ENCODE measurements around the gene ADPRM. TPM values are rescaled to one million over a fixed set of nuclear protein-coding genes. Genes with fewer than 3 reads are reported as not detected.

ADPRM gene
- total RNA-seq, 6 donors from 2014 or later: 1.7 to 18.9 (median 8.2) TPM

DNA sequence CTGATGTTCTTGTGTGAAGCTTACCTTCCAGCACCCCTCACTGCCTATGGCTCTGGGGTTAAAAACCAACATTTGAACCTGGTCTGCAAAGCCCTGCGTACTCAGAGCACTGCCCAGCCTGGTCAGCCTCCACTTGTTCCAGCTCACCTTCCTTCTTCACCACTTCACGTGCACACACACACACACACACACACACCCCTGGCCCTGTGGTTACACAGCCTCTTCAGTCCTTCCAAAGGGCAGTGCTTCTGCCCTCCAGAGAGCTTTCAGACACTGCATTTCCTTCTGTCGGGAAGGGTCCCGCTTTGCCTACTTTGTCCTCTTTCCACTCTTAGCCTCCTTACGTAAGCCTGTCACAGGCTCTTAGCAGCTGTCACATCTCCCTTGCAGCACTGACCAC, 42.0 kb downstream of the ADPRM start:
- peaks cover 0 to 12% (median 3%) of the 10 kb centered on the region in 4 donors for H3K4me1 ChIP-seq
- no peak for TF ChIP-seq POLR2AphosphoS5 (IDR thresholded peaks at IDR 0.05)
- TF ChIP-seq, protein P1, sequence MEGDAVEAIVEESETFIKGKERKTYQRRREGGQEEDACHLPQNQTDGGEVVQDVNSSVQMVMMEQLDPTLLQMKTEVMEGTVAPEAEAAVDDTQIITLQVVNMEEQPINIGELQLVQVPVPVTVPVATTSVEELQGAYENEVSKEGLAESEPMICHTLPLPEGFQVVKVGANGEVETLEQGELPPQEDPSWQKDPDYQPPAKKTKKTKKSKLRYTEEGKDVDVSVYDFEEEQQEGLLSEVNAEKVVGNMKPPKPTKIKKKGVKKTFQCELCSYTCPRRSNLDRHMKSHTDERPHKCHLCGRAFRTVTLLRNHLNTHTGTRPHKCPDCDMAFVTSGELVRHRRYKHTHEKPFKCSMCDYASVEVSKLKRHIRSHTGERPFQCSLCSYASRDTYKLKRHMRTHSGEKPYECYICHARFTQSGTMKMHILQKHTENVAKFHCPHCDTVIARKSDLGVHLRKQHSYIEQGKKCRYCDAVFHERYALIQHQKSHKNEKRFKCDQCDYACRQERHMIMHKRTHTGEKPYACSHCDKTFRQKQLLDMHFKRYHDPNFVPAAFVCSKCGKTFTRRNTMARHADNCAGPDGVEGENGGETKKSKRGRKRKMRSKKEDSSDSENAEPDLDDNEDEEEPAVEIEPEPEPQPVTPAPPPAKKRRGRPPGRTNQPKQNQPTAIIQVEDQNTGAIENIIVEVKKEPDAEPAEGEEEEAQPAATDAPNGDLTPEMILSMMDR (IDR thresholded peaks at IDR 0.05): no peak
- no peak for TF ChIP-seq POLR2A (IDR thresholded peaks at IDR 0.05)
- TF ChIP-seq EP300 (IDR thresholded peaks at IDR 0.05): no peak
- no peak for ATAC-seq (ENCODE audit: low FRiP score in 2 of 2)
- H3K9me3 ChIP-seq: no peaks in the 10 kb centered on the region
- no peak overlapping the region for H3K27ac ChIP-seq
- no peak overlapping the region for H3K4me3 ChIP-seq
- no peaks in the 10 kb centered on the region for H3K36me3 ChIP-seq
- 54 to 71% methylated on average over 5 of the region's 5 CpGs for WGBS, 2 donors
- no peaks in the 10 kb centered on the region for H3K27me3 ChIP-seq
- peak in 1 of 2 donors; percentile 40 for DNase-seq

DNA sequence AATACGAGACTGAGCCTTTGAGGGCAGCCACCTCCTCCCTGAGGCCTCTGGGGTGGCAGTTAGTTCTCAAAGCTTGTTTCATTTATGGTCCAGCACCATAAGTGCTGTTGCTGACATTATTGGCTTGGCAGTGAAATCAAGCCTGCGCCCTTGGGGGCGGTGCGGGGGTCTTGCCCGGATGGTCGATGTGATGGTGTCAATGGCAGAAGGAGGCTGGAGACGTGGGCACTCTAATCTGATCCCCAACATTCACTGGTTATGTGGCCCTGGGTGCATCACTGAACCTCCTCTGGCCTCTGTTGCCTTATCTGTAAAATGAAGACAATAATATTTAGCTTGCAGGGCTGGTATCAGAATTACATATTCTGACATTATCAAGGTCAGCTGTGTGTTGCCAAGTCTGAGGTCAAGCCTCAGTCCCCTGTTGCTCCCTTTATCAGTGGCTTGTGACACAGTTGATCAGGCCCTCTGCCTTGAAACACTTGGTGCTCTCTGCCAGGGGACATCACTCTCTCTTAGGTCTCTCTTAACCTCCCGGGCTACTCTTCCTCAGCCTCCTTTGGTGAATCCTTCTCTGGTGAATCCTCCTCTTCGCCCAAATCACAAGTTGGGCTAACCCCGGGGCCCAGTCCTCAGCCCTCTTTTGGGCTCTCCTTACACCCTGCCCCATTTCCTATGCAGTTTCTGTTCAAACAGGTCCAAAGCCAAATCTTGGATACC, 44.2 kb downstream of the ADPRM start:
- Histone ChIP-seq H3K27ac (no peak overlapping the region), H3K27me3 (no peaks in the 10 kb centered on the region), H3K36me3 (no peaks in the 10 kb centered on the region), H3K9me3 (no peaks in the 10 kb centered on the region), H3K4me1 (peaks cover 0 to 12% (median 3%) of the 10 kb centered on the region in 4 donors), H3K4me3 (no peak overlapping the region)
- DNase-seq (peak in 1 of 2 donors; percentile 36), ATAC-seq (ENCODE audit: low FRiP score in 2 of 2) (no peak)
- TF ChIP-seq POLR2A (IDR thresholded peaks at IDR 0.05) (no peak), POLR2AphosphoS5 (IDR thresholded peaks at IDR 0.05) (no peak), EP300 (IDR thresholded peaks at IDR 0.05) (no peak)
- TF ChIP-seq, protein P1 (IDR thresholded peaks at IDR 0.05): no peak
- 94 to 95% methylated on average over 10 of the region's 10 CpGs for WGBS, 2 donors

DNA sequence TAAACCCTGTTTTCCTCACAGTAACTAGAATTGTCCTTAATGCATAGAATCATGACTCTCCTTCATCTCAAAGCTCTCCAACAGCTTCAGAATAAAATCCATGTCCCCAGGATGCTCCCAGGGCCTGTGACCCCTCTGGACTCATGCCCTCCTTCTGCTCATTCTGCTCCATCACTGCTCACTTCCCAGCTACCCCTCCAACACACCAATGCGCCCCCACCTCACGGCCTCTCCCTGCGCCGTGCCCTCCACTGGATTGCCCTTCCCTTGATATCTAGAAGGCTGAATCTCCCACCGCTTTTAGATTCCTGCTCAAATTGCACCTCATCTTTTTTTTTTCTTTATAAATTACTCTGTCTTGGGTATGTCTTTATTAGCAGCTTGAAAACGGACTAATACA, 45.0 kb downstream of the ADPRM start:
- Histone ChIP-seq H3K4me1 (peaks cover 0 to 7% (median 2%) of the 10 kb centered on the region in 4 donors), H3K27ac (no peak overlapping the region), H3K9me3 (no peaks in the 10 kb centered on the region), H3K4me3 (no peak overlapping the region), H3K36me3 (no peaks in the 10 kb centered on the region), H3K27me3 (no peaks in the 10 kb centered on the region)
- DNase-seq (peak in 1 of 2 donors; percentile 29), ATAC-seq (ENCODE audit: low FRiP score in 2 of 2) (no peak)
- WGBS, 2 donors: 92 to 93% methylated on average over 6 of the region's 6 CpGs
- TF ChIP-seq, protein P1 (IDR thresholded peaks at IDR 0.05): no peak
- TF ChIP-seq POLR2AphosphoS5 (IDR thresholded peaks at IDR 0.05) (no peak), POLR2A (IDR thresholded peaks at IDR 0.05) (no peak), EP300 (IDR thresholded peaks at IDR 0.05) (no peak)

DNA sequence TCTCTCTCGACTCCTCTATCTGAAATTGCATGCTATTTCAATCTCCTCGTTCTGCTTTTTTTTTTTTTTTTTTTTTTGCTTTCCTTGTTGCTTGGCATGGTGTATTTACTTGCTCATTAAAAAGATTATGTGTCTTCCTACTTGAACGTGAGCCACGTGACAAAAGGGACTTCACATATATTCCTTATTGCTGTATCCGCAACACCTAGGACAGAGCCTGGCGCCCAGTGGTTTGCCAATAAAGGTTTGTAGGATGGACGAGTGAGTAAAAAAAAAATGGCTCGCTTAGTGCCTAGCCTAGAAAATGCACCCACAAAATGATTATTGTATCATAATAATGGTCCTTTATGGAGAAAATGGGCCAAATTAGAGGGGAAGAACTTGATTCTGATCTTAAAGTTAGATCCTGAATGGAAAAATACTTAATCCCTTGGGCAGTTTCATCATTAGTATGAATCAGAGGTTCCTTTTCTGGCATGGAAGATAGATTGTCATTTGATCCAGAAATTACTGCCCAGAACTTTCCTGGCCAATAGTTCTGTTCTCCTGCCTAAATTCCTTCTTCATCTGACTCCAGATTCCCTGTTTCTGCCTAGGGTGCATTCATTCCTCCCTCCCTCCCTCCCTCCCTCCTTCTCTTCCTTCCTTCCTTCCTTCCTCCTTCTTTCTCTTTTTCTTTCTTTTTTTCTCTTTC, 46.1 kb downstream of the ADPRM start:
- peak in 1 of 2 donors; percentile 72 for ATAC-seq (ENCODE audit: low FRiP score in 2 of 2)
- H3K27me3 ChIP-seq: no peaks in the 10 kb centered on the region
- H3K4me3 ChIP-seq: no peak overlapping the region
- DNase-seq: no peak
- no peaks in the 10 kb centered on the region for H3K36me3 ChIP-seq
- 77 to 85% methylated on average over 8 of the region's 8 CpGs for WGBS, 2 donors
- no peak overlapping the region for H3K27ac ChIP-seq
- H3K9me3 ChIP-seq: no peaks in the 10 kb centered on the region
- TF ChIP-seq POLR2A (IDR thresholded peaks at IDR 0.05) (no peak), EP300 (IDR thresholded peaks at IDR 0.05) (no peak), POLR2AphosphoS5 (IDR thresholded peaks at IDR 0.05) (no peak)
- TF ChIP-seq, protein P1 (IDR thresholded peaks at IDR 0.05): no peak
- no peaks in the 10 kb centered on the region for H3K4me1 ChIP-seq
